Activated CD8-positive, alpha-beta memory T cell treated with anti-CD3 and anti-CD28 coated beads, Interleukin-2, amount 10 ng/mL, durations not matched to agents 7 days and 5 days (primary cell): ENCODE measurements around the gene ARHGAP10. TPM values are rescaled to one million over a fixed set of nuclear protein-coding genes. Genes with fewer than 3 reads are reported as not detected.
"Not testable (repeated sequence)": the region's sequence is repeated elsewhere in the genome, so short reads cannot be mapped to it uniquely, and the experiment has no call there.

Experiments used
- ATAC-seq: fragments of 150-1000 bp; cut with Tn5 transposase; one replicate; pipeline ENCODE4 v1.10.0; 2021; ENCODE audit warnings: moderate library complexity
- CTCF ChIA-PET: fragments of 350-600 bp; sonication (Branson Sonifier 250); formaldehyde crosslinking; loops from one replicate; lab custom pipeline; 2021; ENCODE audit warnings: antibody characterized with exemption; lab: Charles Lee
- DNase-seq: peaks from one replicate; pipeline ENCODE4 v3.0.0-alpha.2; 2020
- H3K27ac Mint-ChIP-seq: one replicate; pipeline ENCODE4 v1.8.0; 2021; ENCODE audit warnings: mild to moderate bottlenecking, mixed read lengths
- H3K27me3 Mint-ChIP-seq: one replicate; pipeline ENCODE4 v1.8.0; 2021; ENCODE audit warnings: mixed read lengths
- H3K36me3 Mint-ChIP-seq: one replicate; pipeline ENCODE4 v1.8.0; 2021; ENCODE audit warnings: mild to moderate bottlenecking, mixed read lengths
- H3K4me1 Mint-ChIP-seq: one replicate; pipeline ENCODE4 v1.8.0; 2021; ENCODE audit warnings: mixed read lengths
- H3K4me3 Mint-ChIP-seq: one replicate; pipeline ENCODE4 v1.8.0; 2021; ENCODE audit warnings: mild to moderate bottlenecking, moderate library complexity, mixed read lengths
- H3K9me3 Mint-ChIP-seq: one replicate; pipeline ENCODE4 v1.8.0; 2022; ENCODE audit warnings: low read depth, mixed read lengths
- total RNA-seq, 2 experiments: library from RNA; stranded (reverse); gene quantifications; one replicate each; pipeline ENCODE4 v1.2.3, GENCODE V29; 2021

Gene ARHGAP10
- total RNA-seq, 2 experiments from 2014 or later, result 12.1 to 18.8 TPM

GRCh38 chr4:147901916-147902315 is 170.0 kb downstream of the ARHGAP10 start:
- Mint-ChIP-seq H3K27ac (no peak overlapping the region), H3K4me1 (no peaks in the 10 kb centered on the region), H3K36me3 (peaks cover 19% of the 10 kb centered on the region), H3K27me3 (no peaks in the 10 kb centered on the region), H3K9me3 (no peaks in the 10 kb centered on the region), H3K4me3 (no peak overlapping the region)
- DNase-seq (no peak), ATAC-seq (no peak)
- CTCF ChIA-PET, result no interaction called here

- H3K4me1 Mint-ChIP-seq, result peaks cover 3% of the 10 kb centered on the region
- H3K4me3 Mint-ChIP-seq, result no peak overlapping the region
- CTCF ChIA-PET, result interaction anchor here (1.0 to 1.9 kb wide), 3 partner anchors 43 to 360 kb away, joined by 3 to 8 read pairs (median 3); no protein-coding TSS in a partner anchor
- no peak for DNase-seq
- H3K36me3 Mint-ChIP-seq, result peaks cover 15% of the 10 kb centered on the region
- H3K27ac Mint-ChIP-seq, result no peak overlapping the region
- peaks cover 2% of the 10 kb centered on the region for H3K9me3 Mint-ChIP-seq
- no peaks in the 10 kb centered on the region for H3K27me3 Mint-ChIP-seq
- no peak for ATAC-seq
Observed at GRCh38 chr4:147909225-147909624, 177.3 kb downstream of the ARHGAP10 start.

GRCh38 chr4:147910315-147910714 is 178.4 kb downstream of the ARHGAP10 start:
- Mint-ChIP-seq H3K9me3 (peaks cover 2% of the 10 kb centered on the region), H3K27me3 (no peaks in the 10 kb centered on the region), H3K4me3 (no peak overlapping the region), H3K27ac (no peak overlapping the region), H3K36me3 (peaks cover 15% of the 10 kb centered on the region), H3K4me1 (peaks cover 3% of the 10 kb centered on the region)
- DNase-seq (no peak), ATAC-seq (no peak)
- CTCF ChIA-PET, result no interaction called here

- not testable (repeated sequence) for ATAC-seq, H3K4me1 Mint-ChIP-seq, DNase-seq, H3K27ac Mint-ChIP-seq, H3K4me3 Mint-ChIP-seq, H3K36me3 Mint-ChIP-seq, H3K9me3 Mint-ChIP-seq, H3K27me3 Mint-ChIP-seq
- CTCF ChIA-PET, result interaction anchor here (0.8 kb wide), 1 partner anchor 232 kb away, joined by 4 read pairs; no protein-coding TSS in a partner anchor
Observed at GRCh38 chr4:147912106-147912505, 180.2 kb downstream of the ARHGAP10 start.

GRCh38 chr4:147913137-147913536 is 181.2 kb downstream of the ARHGAP10 start:
- DNase-seq (no peak), ATAC-seq (no peak)
- H3K4me1 Mint-ChIP-seq, result peaks cover 3% of the 10 kb centered on the region
- no peaks in the 10 kb centered on the region for H3K36me3 Mint-ChIP-seq
- CTCF ChIA-PET, result no interaction called here
- H3K27ac Mint-ChIP-seq, result no peak overlapping the region
- H3K9me3 Mint-ChIP-seq, result no peaks in the 10 kb centered on the region
- H3K4me3 Mint-ChIP-seq, result no peak overlapping the region
- no peaks in the 10 kb centered on the region for H3K27me3 Mint-ChIP-seq

GRCh38 chr4:147916351-147916750 is 184.5 kb downstream of the ARHGAP10 start:
- DNase-seq (no peak), ATAC-seq (no peak)
- Mint-ChIP-seq H3K27me3 (no peaks in the 10 kb centered on the region), H3K4me3 (no peak overlapping the region), H3K27ac (no peak overlapping the region), H3K36me3 (no peaks in the 10 kb centered on the region), H3K4me1 (no peaks in the 10 kb centered on the region), H3K9me3 (no peaks in the 10 kb centered on the region)
- CTCF ChIA-PET, result no interaction called here

GRCh38 chr4:147923381-147923780 is 191.5 kb downstream of the ARHGAP10 start:
- H3K4me1 Mint-ChIP-seq, result peaks cover 3% of the 10 kb centered on the region

GRCh38 chr4:147923854-147924253 is 192.0 kb downstream of the ARHGAP10 start:
- no peaks in the 10 kb centered on the region for H3K27me3 Mint-ChIP-seq
- CTCF ChIA-PET, result no interaction called here
- DNase-seq, result no peak
- no peaks in the 10 kb centered on the region for H3K9me3 Mint-ChIP-seq
- ATAC-seq, result no peak
- no peak overlapping the region for H3K27ac Mint-ChIP-seq
- H3K4me3 Mint-ChIP-seq, result no peak overlapping the region
- no peaks in the 10 kb centered on the region for H3K36me3 Mint-ChIP-seq
- H3K4me1 Mint-ChIP-seq, result peaks cover 3% of the 10 kb centered on the region

More at GRCh38 chr4:147923381-147923780, 191.5 kb downstream of the ARHGAP10 start:
- H3K36me3 Mint-ChIP-seq, result no peaks in the 10 kb centered on the region
- H3K4me3 Mint-ChIP-seq, result no peak overlapping the region
- CTCF ChIA-PET, result no interaction called here
- H3K27me3 Mint-ChIP-seq, result no peaks in the 10 kb centered on the region
- DNase-seq, result no peak
- no peak overlapping the region for H3K27ac Mint-ChIP-seq
- no peak for ATAC-seq
- no peaks in the 10 kb centered on the region for H3K9me3 Mint-ChIP-seq

- no peak overlapping the region for H3K4me3 Mint-ChIP-seq
- H3K36me3 Mint-ChIP-seq, result no peaks in the 10 kb centered on the region
- peaks cover 3% of the 10 kb centered on the region for H3K4me1 Mint-ChIP-seq
- H3K9me3 Mint-ChIP-seq, result no peaks in the 10 kb centered on the region
- H3K27me3 Mint-ChIP-seq, result no peaks in the 10 kb centered on the region
- H3K27ac Mint-ChIP-seq, result no peak overlapping the region
- CTCF ChIA-PET, result interaction anchor here (0.6 to 1.1 kb wide), 2 partner anchors 58 to 364 kb away, joined by 3 to 4 read pairs; no protein-coding TSS in a partner anchor
- ATAC-seq, result no peak
- DNase-seq, result no peak
Observed at GRCh38 chr4:147924604-147925412, 192.9 kb downstream of the ARHGAP10 start.

GRCh38 chr4:147927377-147928137 is 195.7 kb downstream of the ARHGAP10 start:
- H3K36me3 Mint-ChIP-seq, result peaks cover 7% of the 10 kb centered on the region
- peaks cover 3% of the 10 kb centered on the region for H3K4me1 Mint-ChIP-seq
- DNase-seq (no peak), ATAC-seq (no peak)
- CTCF ChIA-PET, result interaction anchor here (0.6 kb wide), 1 partner anchor 61 kb away, joined by 3 read pairs; no protein-coding TSS in a partner anchor
- no peaks in the 10 kb centered on the region for H3K9me3 Mint-ChIP-seq
- no peak overlapping the region for H3K27ac Mint-ChIP-seq
- no peaks in the 10 kb centered on the region for H3K27me3 Mint-ChIP-seq
- H3K4me3 Mint-ChIP-seq, result no peak overlapping the region

GRCh38 chr4:147928400-147928799 is 196.5 kb downstream of the ARHGAP10 start:
- Mint-ChIP-seq H3K9me3 (no peaks in the 10 kb centered on the region), H3K4me1 (peaks cover 3% of the 10 kb centered on the region), H3K36me3 (peaks cover 7% of the 10 kb centered on the region), H3K27me3 (no peaks in the 10 kb centered on the region), H3K4me3 (no peak overlapping the region), H3K27ac (no peak overlapping the region)
- DNase-seq, result no peak
- no peak for ATAC-seq
- CTCF ChIA-PET, result interaction anchor here (0.6 to 1.1 kb wide), 2 partner anchors 62 to 119 kb away, joined by 3 read pairs; no protein-coding TSS in a partner anchor

- Mint-ChIP-seq H3K27me3 (no peaks in the 10 kb centered on the region), H3K27ac (no peak overlapping the region), H3K4me1 (no peaks in the 10 kb centered on the region), H3K4me3 (no peak overlapping the region), H3K36me3 (peaks cover 7% of the 10 kb centered on the region), H3K9me3 (no peaks in the 10 kb centered on the region)
- DNase-seq, result no peak
- CTCF ChIA-PET, result interaction anchor here (1.1 kb wide), 1 partner anchor 120 kb away, joined by 3 read pairs; no protein-coding TSS in a partner anchor
- ATAC-seq, result no peak
Observed at GRCh38 chr4:147929746-147930145, 197.9 kb downstream of the ARHGAP10 start.

GRCh38 chr4:147933316-147933715 is 201.4 kb downstream of the ARHGAP10 start:
- Mint-ChIP-seq H3K36me3 (peaks cover 7% of the 10 kb centered on the region), H3K4me3 (no peak overlapping the region), H3K9me3 (no peaks in the 10 kb centered on the region), H3K27me3 (no peaks in the 10 kb centered on the region), H3K4me1 (no peaks in the 10 kb centered on the region), H3K27ac (no peak overlapping the region)
- CTCF ChIA-PET, result interaction anchor here (1.1 to 2.0 kb wide), 2 partner anchors 10 to 119 kb away, joined by 4 read pairs; no protein-coding TSS in a partner anchor
- ATAC-seq (peak; percentile 39), DNase-seq (no peak)
